GM23338 (cell line): ENCODE results near the gene TMEM131L. TPM values are rescaled to one million over a fixed set of nuclear protein-coding genes. Genes with fewer than 3 reads are reported as not detected.

Experiments used
- ATAC-seq: fragments of 200-7000 bp; cut with Tn5 transposase; 3 replicates; pipeline ENCODE4 v1.9.1; 2020
- DNase-seq: peaks from one replicate; pipeline ENCODE4 v3.0.0-alpha.2; 2015; ENCODE audit warnings: low spot score
- H2AFZ ChIP-seq: fragments of 200-600 bp; sonication (generic); 2 replicates; pipeline ENCODE4 v1.8.0; 2016; ENCODE audit warnings: antibody characterized with exemption, mild to moderate bottlenecking, moderate library complexity
- H3F3A ChIP-seq: fragments of 200-600 bp; sonication (generic); replicated peaks from 2 replicates; pipeline ENCODE4 v1.8.0; 2017; ENCODE audit warnings: antibody characterized with exemption, mixed run types, low read depth
- H3K27ac ChIP-seq: fragments of 200-600 bp; sonication (generic); 2 replicates; pipeline ENCODE4 v1.6.1; 2016; ENCODE audit warnings: low read depth
- H3K27me3 ChIP-seq: fragments of 200-600 bp; sonication (generic); 2 replicates; pipeline ENCODE4 v1.8.0; 2016; ENCODE audit warnings: mild to moderate bottlenecking, mixed run types, moderate library complexity; ENCODE audit not compliant: insufficient read depth
- H3K36me3 ChIP-seq: fragments of 200-600 bp; sonication (generic); 2 replicates; pipeline ENCODE4 v1.8.0; 2016; ENCODE audit warnings: mild to moderate bottlenecking; ENCODE audit not compliant: insufficient read depth
- H3K4me1 ChIP-seq: fragments of 200-600 bp; sonication (generic); 2 replicates; pipeline ENCODE4 v1.8.0; 2016; ENCODE audit warnings: mild to moderate bottlenecking, moderate library complexity; ENCODE audit not compliant: insufficient read depth
- H3K4me2 ChIP-seq: fragments of 200-600 bp; sonication (generic); 2 replicates; pipeline ENCODE4 v1.7.1; 2017; ENCODE audit warnings: mixed run types
- H3K4me3 ChIP-seq: fragments of 200-600 bp; sonication (generic); 2 replicates; pipeline ENCODE4 v1.6.1; 2016; ENCODE audit warnings: mixed run types
- H3K79me2 ChIP-seq: fragments of 200-600 bp; sonication (generic); replicated peaks from 2 replicates; pipeline ENCODE4 v1.8.0; 2017; ENCODE audit warnings: mild to moderate bottlenecking; ENCODE audit not compliant: insufficient read depth
- H3K9me2 ChIP-seq: fragments of 200-600 bp; sonication (generic); 2 replicates; pipeline ENCODE4 v1.8.0; 2017; ENCODE audit not compliant: insufficient read depth
- H4K20me1 ChIP-seq: fragments of 200-600 bp; sonication (generic); replicated peaks from 2 replicates; pipeline ENCODE4 v1.8.0; 2017; ENCODE audit warnings: mild to moderate bottlenecking; ENCODE audit not compliant: insufficient read depth
- H3K27ac Mint-ChIP-seq: 2 replicates; pipeline ENCODE4 v1.8.0; 2020; ENCODE audit warnings: inconsistent platforms, mild to moderate bottlenecking, moderate library complexity, mixed read lengths
- H3K27me3 Mint-ChIP-seq: 3 replicates; pipeline ENCODE4 v1.8.0; 2022; ENCODE audit warnings: low read depth, mild to moderate bottlenecking, moderate library complexity, mixed read lengths, inconsistent platforms; ENCODE audit not compliant: insufficient read depth, poor library complexity
- H3K36me3 Mint-ChIP-seq: 3 replicates; pipeline ENCODE4 v1.8.0; 2021; ENCODE audit warnings: low read depth, mild to moderate bottlenecking, inconsistent platforms, moderate library complexity, mixed read lengths
- H3K4me1 Mint-ChIP-seq: 3 replicates; pipeline ENCODE4 v1.8.0; 2020; ENCODE audit warnings: mild to moderate bottlenecking, inconsistent platforms, mixed read lengths
- H3K4me3 Mint-ChIP-seq: 3 replicates; pipeline ENCODE4 v1.8.0; 2021; ENCODE audit warnings: moderate library complexity, mild to moderate bottlenecking, inconsistent platforms, mixed read lengths
- H3K9me3 Mint-ChIP-seq: 3 replicates; pipeline ENCODE4 v1.8.0; 2020; ENCODE audit warnings: moderate library complexity, mild to moderate bottlenecking, inconsistent platforms, mixed read lengths
- CREB1 ChIP-seq: fragments of 250-450 bp; sonication (Bioruptor Pico); IDR thresholded peaks from 2 replicates; pipeline ENCODE4 v1.5.0; 2020; ENCODE audit warnings: low read depth, mild to moderate bottlenecking, moderate library complexity
- EZH2 ChIP-seq: fragments of 200-600 bp; sonication (generic); IDR thresholded peaks from one replicate; pipeline ENCODE4 v1.8.0; 2017; ENCODE audit warnings: antibody characterized with exemption, mild to moderate bottlenecking, low read depth; ENCODE audit not compliant: unreplicated experiment
- EZH2phosphoT487 ChIP-seq: fragments of 200-600 bp; sonication (generic); IDR thresholded peaks from one replicate; pipeline ENCODE4 v1.8.1; 2018; ENCODE audit warnings: antibody characterized with exemption; ENCODE audit not compliant: unreplicated experiment
- JUNB ChIP-seq: IDR thresholded peaks from one replicate; pipeline ENCODE4 v1.6.1; 2016; ENCODE audit warnings: antibody characterized with exemption; ENCODE audit not compliant: unreplicated experiment
- NANOG ChIP-seq: IDR thresholded peaks from 2 replicates; pipeline ENCODE4 v1.6.1; 2016; ENCODE audit warnings: antibody characterized with exemption, borderline replicate concordance
- POLR2AphosphoS5 ChIP-seq: IDR thresholded peaks from 2 replicates; pipeline ENCODE4 v1.6.1; 2016; ENCODE audit warnings: antibody characterized with exemption, low read depth
- STAT1 ChIP-seq: IDR thresholded peaks from one replicate; pipeline ENCODE4 v1.6.1; 2016; ENCODE audit warnings: antibody characterized with exemption; ENCODE audit not compliant: unreplicated experiment
- ZNF114 ChIP-seq: fragments of 250-450 bp; sonication (Bioruptor Pico); IDR thresholded peaks from 2 replicates; pipeline ENCODE4 v1.5.0; 2020; ENCODE audit warnings: mild to moderate bottlenecking, moderate library complexity
- ZNF331 ChIP-seq: fragments of 250-450 bp; sonication (Bioruptor Pico); IDR thresholded peaks from 2 replicates; pipeline ENCODE4 v1.5.0; 2020; ENCODE audit warnings: low read depth, mild to moderate bottlenecking, moderate library complexity
- polyA plus RNA-seq: library from polyadenylated mRNA; unstranded; fragments of >200 nt; fragmentation: Nextera tagmentation; extraction: Ambion mirVana; gene quantifications from 2 replicates; pipeline ENCODE4 v1.2.1, GENCODE V29; 2016
- total RNA-seq: library from RNA; depleted of rRNA; stranded (reverse); fragments of >200 nt; shearing (Covaris generic); gene quantifications from 2 replicates; pipeline ENCODE4 v1.2.3, GENCODE V29; 2014
- TF ChIP-seq, protein P1 (sequence below), 2 experiments: fragments of 200-600 bp in 1 of 2; sonication (generic) in 1 of 2; conservative IDR thresholded peaks; 2 replicates each; pipeline versions ENCODE4 v1.5.1 to v1.6.1; 2016 to 2017; ENCODE audit warnings: antibody characterized with exemption in 2 of 2, low read depth in 2 of 2, mild to moderate bottlenecking in 2 of 2, moderate library complexity in 1 of 2
- TF ChIP-seq, protein P2 (sequence below): fragments of 250-450 bp; sonication (Bioruptor Pico); IDR thresholded peaks from 2 replicates; pipeline ENCODE4 v1.5.0; 2020; ENCODE audit warnings: mild to moderate bottlenecking, moderate library complexity
- TF ChIP-seq, protein P3 (sequence below): IDR thresholded peaks from 2 replicates; pipeline ENCODE4 v1.6.1; 2016; ENCODE audit warnings: antibody characterized with exemption
- TF ChIP-seq, protein P4 (sequence below): IDR thresholded peaks from one replicate; pipeline ENCODE4 v1.6.1; 2018; ENCODE audit warnings: antibody characterized with exemption; ENCODE audit not compliant: unreplicated experiment

The TMEM131L gene
- total and polyA plus RNA-seq, 2 experiments from 2014 or later: 11.1 to 32.2 TPM

DNA sequence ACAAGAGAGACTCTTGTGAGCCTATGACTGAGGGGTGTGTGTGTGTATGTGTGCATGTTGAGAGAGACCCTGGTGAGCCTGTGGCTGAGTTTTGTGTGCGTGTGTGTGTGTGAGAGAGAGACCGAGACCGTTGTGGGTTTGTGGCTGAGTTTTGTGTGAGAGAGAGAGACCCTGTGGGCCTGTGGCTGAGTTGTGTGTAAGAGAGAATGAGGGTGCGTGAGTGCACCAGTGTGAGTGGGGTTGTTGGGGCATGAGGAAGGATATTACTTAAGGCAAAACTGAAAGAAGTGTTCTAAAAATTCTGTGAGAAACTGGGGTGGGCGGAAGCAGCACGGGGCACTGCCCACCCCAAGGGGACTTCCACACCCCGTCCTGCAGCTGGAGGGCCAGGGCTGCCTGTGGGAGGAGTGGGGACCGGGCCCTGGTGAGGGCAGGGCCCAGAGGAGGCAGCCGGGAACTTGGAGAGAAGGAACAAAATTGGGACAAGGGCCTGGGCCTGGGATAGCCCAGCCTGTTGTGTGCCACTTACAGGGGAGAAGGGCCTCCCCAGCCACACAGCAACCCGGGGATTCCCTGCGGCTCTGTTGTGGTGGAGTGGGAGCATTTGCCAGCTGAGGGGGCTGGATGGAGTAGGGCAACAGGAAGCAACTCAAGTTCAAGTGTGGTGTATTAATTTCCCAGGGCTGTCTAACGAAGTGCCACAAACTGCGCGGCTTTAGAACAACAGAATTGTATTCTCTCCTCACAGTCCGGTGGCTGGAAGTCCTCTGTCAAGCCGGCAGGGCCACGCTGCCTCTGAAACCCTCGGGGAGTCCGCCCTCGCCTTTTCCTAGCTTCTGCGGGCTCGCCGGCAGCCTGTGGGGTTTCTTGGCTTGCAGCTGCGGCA lies 22.1 kb downstream of the TMEM131L start:
- no peak overlapping the region; the same call in 2 of the 3 replicates for H3K4me3 Mint-ChIP-seq

More for the DNA sequence above, 22.1 kb downstream of the TMEM131L start:
- H3K36me3 Mint-ChIP-seq: no peaks in the 10 kb centered on the region
- TF ChIP-seq STAT1: no peak
- TF ChIP-seq, protein P1, sequence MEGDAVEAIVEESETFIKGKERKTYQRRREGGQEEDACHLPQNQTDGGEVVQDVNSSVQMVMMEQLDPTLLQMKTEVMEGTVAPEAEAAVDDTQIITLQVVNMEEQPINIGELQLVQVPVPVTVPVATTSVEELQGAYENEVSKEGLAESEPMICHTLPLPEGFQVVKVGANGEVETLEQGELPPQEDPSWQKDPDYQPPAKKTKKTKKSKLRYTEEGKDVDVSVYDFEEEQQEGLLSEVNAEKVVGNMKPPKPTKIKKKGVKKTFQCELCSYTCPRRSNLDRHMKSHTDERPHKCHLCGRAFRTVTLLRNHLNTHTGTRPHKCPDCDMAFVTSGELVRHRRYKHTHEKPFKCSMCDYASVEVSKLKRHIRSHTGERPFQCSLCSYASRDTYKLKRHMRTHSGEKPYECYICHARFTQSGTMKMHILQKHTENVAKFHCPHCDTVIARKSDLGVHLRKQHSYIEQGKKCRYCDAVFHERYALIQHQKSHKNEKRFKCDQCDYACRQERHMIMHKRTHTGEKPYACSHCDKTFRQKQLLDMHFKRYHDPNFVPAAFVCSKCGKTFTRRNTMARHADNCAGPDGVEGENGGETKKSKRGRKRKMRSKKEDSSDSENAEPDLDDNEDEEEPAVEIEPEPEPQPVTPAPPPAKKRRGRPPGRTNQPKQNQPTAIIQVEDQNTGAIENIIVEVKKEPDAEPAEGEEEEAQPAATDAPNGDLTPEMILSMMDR (conservative IDR thresholded peaks at IDR 0.05; ENCODE audit: low read depth in 2 of 2): no peak
- TF ChIP-seq, protein P2, sequence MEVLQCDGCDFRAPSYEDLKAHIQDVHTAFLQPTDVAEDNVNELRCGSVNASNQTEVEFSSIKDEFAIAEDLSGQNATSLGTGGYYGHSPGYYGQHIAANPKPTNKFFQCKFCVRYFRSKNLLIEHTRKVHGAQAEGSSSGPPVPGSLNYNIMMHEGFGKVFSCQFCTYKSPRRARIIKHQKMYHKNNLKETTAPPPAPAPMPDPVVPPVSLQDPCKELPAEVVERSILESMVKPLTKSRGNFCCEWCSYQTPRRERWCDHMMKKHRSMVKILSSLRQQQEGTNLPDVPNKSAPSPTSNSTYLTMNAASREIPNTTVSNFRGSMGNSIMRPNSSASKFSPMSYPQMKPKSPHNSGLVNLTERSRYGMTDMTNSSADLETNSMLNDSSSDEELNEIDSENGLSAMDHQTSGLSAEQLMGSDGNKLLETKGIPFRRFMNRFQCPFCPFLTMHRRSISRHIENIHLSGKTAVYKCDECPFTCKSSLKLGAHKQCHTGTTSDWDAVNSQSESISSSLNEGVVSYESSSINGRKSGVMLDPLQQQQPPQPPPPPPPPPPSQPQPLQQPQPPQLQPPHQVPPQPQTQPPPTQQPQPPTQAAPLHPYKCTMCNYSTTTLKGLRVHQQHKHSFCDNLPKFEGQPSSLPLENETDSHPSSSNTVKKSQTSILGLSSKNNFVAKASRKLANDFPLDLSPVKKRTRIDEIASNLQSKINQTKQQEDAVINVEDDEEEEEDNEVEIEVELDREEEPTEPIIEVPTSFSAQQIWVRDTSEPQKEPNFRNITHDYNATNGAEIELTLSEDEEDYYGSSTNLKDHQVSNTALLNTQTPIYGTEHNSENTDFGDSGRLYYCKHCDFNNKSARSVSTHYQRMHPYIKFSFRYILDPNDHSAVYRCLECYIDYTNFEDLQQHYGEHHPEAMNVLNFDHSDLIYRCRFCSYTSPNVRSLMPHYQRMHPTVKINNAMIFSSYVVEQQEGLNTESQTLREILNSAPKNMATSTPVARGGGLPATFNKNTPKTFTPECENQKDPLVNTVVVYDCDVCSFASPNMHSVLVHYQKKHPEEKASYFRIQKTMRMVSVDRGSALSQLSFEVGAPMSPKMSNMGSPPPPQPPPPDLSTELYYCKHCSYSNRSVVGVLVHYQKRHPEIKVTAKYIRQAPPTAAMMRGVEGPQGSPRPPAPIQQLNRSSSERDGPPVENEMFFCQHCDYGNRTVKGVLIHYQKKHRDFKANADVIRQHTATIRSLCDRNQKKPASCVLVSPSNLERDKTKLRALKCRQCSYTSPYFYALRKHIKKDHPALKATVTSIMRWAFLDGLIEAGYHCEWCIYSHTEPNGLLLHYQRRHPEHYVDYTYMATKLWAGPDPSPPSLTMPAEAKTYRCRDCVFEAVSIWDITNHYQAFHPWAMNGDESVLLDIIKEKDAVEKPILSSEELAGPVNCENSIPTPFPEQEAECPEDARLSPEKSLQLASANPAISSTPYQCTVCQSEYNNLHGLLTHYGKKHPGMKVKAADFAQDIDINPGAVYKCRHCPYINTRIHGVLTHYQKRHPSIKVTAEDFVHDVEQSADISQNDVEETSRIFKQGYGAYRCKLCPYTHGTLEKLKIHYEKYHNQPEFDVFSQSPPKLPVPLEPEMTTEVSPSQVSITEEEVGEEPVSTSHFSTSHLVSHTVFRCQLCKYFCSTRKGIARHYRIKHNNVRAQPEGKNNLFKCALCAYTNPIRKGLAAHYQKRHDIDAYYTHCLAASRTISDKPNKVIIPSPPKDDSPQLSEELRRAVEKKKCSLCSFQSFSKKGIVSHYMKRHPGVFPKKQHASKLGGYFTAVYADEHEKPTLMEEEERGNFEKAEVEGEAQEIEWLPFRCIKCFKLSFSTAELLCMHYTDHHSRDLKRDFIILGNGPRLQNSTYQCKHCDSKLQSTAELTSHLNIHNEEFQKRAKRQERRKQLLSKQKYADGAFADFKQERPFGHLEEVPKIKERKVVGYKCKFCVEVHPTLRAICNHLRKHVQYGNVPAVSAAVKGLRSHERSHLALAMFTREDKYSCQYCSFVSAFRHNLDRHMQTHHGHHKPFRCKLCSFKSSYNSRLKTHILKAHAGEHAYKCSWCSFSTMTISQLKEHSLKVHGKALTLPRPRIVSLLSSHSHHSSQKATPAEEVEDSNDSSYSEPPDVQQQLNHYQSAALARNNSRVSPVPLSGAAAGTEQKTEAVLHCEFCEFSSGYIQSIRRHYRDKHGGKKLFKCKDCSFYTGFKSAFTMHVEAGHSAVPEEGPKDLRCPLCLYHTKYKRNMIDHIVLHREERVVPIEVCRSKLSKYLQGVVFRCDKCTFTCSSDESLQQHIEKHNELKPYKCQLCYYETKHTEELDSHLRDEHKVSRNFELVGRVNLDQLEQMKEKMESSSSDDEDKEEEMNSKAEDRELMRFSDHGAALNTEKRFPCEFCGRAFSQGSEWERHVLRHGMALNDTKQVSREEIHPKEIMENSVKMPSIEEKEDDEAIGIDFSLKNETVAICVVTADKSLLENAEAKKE (CRISPR knock-in tag): no peak
- no peak for TF ChIP-seq ZNF331 (CRISPR knock-in tag)
- no peak for TF ChIP-seq EZH2phosphoT487
- TF ChIP-seq, protein P3, sequence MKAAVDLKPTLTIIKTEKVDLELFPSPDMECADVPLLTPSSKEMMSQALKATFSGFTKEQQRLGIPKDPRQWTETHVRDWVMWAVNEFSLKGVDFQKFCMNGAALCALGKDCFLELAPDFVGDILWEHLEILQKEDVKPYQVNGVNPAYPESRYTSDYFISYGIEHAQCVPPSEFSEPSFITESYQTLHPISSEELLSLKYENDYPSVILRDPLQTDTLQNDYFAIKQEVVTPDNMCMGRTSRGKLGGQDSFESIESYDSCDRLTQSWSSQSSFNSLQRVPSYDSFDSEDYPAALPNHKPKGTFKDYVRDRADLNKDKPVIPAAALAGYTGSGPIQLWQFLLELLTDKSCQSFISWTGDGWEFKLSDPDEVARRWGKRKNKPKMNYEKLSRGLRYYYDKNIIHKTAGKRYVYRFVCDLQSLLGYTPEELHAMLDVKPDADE: no peak
- no peak for TF ChIP-seq CREB1 (CRISPR knock-in tag)
- TF ChIP-seq JUNB: no peak
- TF ChIP-seq NANOG: no peak
- TF ChIP-seq, protein P4, sequence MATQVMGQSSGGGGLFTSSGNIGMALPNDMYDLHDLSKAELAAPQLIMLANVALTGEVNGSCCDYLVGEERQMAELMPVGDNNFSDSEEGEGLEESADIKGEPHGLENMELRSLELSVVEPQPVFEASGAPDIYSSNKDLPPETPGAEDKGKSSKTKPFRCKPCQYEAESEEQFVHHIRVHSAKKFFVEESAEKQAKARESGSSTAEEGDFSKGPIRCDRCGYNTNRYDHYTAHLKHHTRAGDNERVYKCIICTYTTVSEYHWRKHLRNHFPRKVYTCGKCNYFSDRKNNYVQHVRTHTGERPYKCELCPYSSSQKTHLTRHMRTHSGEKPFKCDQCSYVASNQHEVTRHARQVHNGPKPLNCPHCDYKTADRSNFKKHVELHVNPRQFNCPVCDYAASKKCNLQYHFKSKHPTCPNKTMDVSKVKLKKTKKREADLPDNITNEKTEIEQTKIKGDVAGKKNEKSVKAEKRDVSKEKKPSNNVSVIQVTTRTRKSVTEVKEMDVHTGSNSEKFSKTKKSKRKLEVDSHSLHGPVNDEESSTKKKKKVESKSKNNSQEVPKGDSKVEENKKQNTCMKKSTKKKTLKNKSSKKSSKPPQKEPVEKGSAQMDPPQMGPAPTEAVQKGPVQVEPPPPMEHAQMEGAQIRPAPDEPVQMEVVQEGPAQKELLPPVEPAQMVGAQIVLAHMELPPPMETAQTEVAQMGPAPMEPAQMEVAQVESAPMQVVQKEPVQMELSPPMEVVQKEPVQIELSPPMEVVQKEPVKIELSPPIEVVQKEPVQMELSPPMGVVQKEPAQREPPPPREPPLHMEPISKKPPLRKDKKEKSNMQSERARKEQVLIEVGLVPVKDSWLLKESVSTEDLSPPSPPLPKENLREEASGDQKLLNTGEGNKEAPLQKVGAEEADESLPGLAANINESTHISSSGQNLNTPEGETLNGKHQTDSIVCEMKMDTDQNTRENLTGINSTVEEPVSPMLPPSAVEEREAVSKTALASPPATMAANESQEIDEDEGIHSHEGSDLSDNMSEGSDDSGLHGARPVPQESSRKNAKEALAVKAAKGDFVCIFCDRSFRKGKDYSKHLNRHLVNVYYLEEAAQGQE: no peak
- no peak for TF ChIP-seq EZH2
- TF ChIP-seq ZNF114 (CRISPR knock-in tag): no peak
- no peak for TF ChIP-seq POLR2AphosphoS5
- H3K4me2 ChIP-seq: peak overlapping the region; percentile 15; the same call in 1 of the 2 replicates
- no peak overlapping the region for H3K4me3 ChIP-seq
- peaks cover 53% of the 10 kb centered on the region for H3K4me1 Mint-ChIP-seq
- H3K36me3 ChIP-seq: no peaks in the 10 kb centered on the region
- H4K20me1 ChIP-seq: 0 out of 2 replicates have a peak, but pooled peaks cover 4% of the 10 kb centered on the region
- H3F3A ChIP-seq: 0 out of 2 replicates have a peak, but pooled peaks cover 7% of the 10 kb centered on the region
- no peaks in the 10 kb centered on the region for H3K27me3 ChIP-seq
- no peaks in the 10 kb centered on the region for H3K9me2 ChIP-seq
- H3K4me1 ChIP-seq: peaks cover 50% of the 10 kb centered on the region
- H3K27me3 Mint-ChIP-seq: peaks cover 3% of the 10 kb centered on the region
- DNase-seq (peak; percentile 54), ATAC-seq (peak; percentile 66)
- H3K27ac Mint-ChIP-seq: peak overlapping the region; percentile 65
- H3K9me3 Mint-ChIP-seq: no peaks in the 10 kb centered on the region
- H2AFZ ChIP-seq: no peak overlapping the region
- H3K79me2 ChIP-seq: peaks cover 79% of the 10 kb centered on the region
- peak overlapping the region; percentile 88 for H3K27ac ChIP-seq
